CD4-positive, alpha-beta T cell treated with Interleukin-6 for 4 hours (primary cell): ENCODE measurements around the gene PPP4R3B.
"Not testable (repeated sequence)": the region's sequence is repeated elsewhere in the genome, so short reads cannot be mapped to it uniquely, and the experiment has no call there.

Experiments
- DNase-seq: peaks from one replicate; pipeline ENCODE4 v3.0.0-alpha.2; 2020; ENCODE audit warnings: mixed read lengths

PPP4R3B gene

DNA sequence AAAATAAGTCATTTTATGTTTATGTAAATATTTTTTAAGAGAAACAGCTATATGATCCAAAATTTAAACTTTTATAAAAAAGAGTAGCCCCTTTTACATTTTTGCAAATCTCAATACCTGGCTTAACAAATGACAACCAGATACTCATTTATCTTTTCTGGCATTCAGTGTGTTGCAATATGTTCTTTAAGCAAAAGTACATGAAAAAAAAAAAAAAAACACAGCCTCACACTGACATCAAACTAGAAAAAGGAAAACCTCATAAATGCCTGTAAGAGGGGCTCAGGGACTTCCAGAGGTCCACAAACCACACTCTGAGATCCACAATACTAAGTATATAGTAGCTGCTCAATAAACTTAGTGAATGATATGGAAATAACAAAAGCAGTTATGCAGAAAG, 21.9 kb downstream of the PPP4R3B start:
- DNase-seq, result no peak

DNA sequence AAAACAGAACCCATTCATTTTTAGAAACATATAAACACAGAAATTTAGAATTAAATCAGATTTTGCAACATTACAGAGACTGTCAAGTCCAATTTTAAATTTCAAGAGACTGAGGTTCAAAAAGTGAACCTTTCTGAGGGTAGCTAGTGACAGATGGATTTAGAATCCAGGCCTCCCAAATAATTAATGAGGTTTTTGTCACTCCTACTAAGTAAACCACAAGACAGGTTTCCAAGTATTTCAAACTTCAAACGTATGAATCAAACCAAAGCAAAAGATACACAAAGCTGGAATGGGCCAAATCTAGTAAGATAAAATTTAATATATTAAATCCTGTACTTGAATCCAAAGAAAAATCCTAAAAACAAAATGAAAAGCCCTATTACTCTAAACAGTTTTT, 25.3 kb downstream of the PPP4R3B start:
- DNase-seq, result no peak

DNA sequence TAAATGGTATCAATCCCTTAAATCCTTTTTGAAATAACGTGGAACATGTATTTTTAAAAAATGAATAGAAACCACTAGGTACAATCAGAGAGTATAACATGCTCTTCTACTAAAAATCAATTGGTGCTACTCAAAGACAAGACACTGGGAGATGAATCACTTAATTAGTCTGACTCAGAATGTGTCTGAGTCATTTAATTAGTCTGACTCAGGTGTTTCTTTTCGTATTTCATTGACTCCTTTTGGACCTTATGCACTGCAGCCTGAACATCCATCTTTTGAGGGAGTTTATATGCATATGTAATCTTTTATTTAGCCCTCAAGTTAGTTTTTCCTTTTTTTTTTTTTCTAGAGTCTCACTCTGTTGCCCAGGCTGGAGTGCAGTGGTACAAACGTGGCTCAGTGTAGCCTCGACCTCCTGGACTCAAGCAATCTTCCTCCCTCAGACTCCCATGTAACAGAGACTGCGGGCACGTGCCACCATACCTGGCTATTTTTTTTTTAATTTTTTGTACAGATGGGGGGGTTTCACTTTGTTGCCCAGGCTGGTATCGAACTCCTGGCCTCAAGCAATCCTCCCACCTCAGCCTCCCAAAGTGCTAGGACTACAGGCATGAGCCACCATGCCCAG, 26.5 kb downstream of the PPP4R3B start:
- no peak for DNase-seq

DNA sequence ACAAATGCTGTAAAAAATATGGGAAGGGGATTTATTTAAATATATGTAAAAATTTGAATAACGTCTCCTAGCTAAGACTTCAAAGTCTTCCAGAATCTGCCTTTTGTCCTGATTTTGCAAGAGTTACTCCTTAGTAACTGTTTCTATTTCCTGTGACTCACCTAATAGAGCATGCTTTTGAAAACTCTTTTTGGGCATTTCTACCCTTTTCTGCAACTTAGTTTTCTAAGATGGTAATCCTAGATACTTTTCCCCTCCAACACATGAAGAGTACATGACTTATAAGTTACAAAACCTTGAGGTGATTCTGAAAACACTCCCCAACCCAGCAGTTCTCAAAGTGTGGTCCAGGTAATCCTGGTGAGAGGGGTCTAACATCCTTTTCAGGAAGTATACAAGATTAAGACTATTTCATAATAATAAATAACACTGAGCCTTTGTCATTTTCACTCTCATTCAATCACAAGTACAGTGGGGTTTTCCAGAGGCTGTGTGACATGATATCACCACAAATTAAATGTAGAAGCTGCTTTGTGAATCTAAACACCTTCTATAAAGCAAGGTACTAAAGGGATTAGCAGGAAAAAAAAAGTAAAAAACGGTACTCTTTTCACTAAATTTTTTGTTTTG, 31.9 kb downstream of the PPP4R3B start:
- DNase-seq, result no peak

DNA sequence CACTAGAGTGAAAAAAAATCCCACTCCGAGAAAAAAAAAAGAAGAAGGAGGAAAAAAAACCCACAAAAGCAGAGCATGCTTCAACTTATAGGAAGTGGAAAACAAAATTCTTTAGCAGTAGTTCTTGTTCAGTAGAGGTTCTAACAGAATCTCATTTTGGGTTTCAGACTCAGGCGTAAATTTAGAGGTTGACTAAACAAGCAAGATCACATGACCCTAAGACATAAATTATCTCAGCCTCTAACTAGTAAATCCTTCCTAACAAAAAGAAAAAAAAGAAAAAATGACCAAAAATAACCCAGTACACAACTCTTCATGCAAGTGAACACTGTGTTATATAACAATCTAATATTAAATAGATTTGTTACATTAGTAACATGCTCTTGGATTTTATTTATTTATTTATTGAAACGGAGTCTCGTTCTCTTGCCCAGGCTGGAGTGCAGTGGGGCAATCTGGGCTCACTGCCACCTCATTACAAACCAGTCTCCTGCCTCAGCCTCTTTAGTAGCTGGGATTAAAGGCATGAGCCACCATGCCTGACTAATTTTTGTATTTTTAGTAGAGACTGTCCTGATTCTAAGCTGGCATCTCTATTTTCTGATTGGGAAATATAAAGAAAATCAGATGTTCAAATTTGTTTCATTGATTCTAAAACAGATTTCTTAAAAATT, 35.4 kb downstream of the PPP4R3B start:
- DNase-seq, result no peak

DNA sequence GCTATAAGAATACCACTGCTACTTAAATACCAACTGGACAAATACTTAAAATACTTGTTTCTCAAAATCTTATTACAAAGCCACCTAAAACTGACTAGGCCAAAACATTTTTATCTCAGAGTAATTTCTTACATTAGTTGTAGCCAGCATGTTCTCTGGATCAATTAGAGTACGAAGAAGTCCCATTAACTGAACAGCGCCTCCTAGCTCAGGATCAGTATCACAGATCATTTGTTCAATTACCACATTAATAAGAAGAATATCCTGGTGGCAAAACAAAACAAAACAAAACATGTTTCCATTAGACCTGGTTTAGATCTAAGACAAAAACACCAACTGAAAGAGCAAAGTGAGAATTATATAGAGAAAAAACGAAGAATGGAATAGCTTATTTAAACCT, 36.0 kb downstream of the PPP4R3B start:
- peak; percentile 17 for DNase-seq

DNA sequence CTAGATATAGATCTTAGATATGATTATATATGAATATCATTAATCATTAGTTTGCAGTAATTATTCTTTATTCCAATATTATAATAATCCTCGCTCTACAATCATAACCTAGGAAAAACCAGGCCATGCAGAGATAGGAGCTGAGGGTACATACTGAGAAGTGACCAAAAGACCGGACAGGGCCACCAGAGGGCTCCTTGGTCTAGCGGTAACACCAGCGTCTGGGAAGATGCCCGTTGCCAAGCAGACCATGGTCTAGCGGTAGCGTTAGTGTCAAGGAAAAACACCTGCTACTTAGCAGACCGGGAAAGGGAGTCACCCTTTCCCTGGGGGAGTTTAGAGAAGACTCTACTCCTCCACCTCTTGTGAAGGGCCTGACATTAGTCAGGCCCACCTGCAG, 48.4 kb downstream of the PPP4R3B start:
- not testable (repeated sequence) for DNase-seq

DNA sequence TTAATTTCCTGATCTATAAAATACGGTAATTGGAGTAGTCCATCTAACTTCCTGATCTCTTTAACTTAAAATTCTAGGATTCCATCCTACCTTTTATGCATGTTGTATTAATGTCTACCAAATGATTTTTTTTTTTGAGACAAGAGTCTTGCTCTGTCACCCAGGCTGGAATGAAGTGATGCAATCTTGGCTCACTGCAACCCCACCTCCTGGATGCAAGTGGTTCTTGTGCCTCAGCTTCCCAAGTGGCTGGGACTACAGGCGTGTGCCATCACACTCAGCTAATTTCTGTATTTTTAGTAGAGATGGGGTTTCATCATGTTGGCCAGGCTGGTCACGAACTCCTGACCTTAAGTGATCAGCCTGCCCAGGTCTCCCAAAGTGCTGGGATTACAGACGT, 50.1 kb downstream of the PPP4R3B start:
- DNase-seq, result no peak

DNA sequence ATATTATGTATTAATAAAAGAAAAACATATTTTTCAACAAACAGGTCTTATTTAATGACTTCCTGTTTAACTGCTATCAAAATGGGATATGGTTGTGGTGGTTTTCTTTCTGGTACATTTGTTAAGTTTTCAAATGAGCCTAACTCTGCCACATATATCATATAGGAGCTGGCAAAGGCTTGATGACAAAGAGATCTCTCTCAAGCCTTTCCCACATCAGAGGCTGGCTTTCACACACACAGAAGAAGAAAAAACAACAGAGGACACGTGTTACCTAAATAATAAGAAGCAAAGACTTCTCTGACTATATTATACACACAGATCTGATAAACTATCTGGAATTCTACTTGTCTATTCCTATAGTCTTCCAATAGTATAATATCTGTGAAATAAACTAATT, 51.8 kb downstream of the PPP4R3B start:
- peak; percentile 23 for DNase-seq

DNA sequence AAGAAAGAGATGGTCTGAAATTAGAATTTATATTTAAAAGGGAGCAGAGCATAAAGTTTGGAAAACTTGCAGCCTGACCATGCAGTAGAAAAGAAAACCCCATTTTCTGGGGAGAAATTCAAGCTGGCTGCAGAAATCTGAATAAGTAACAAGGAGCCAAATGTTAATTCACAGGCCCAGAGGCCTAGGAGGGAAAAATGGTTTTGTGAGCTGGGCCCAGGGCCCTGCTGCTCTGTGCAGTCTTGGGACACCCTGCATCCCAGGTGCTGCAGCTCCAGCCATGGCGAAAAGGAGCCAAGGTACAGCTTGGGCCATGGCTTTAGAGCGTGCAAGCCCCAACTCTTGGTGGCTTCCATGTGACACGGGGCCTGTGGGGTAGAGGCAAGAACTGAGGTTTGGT, 56.6 kb downstream of the PPP4R3B start:
- no peak for DNase-seq

DNA sequence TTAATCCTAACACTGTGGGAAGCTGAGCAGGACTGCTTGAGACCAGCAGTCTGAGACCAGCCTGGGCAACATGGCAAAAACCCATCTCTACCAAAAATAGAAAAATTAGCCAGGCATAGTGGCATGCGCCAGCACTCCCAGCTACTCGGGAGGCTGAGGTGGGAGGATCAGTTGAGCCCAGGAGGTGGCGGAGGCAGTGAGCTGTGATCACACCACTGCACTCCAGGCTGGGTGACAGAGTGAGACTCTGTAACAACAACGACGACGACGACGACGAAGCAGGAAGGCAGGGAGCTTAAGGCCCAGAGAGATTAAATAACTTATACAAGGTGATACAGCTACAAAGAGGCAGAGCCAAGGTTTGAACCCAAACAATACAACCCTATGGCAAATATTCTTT, 60.6 kb downstream of the PPP4R3B start:
- no peak for DNase-seq

DNA sequence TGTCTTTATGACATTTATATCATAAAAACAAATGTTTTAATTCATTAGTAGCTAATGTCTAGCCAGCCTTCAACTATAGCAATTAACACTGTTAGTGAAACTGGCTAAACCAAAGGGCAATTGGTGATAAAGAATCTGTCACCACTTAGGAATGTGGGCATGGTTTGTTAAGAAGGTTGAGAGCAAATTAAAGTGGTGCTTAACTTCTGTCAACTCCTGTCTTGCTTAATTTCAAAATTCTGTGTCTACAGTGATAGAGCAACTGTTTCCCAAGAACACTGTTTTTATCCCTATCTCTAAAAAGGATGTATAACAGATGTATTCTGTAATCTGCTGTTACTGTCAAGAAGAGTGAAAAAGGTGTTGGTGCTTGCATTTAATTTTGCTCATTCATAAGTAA, 61.4 kb downstream of the PPP4R3B start:
- DNase-seq, result no peak

DNA sequence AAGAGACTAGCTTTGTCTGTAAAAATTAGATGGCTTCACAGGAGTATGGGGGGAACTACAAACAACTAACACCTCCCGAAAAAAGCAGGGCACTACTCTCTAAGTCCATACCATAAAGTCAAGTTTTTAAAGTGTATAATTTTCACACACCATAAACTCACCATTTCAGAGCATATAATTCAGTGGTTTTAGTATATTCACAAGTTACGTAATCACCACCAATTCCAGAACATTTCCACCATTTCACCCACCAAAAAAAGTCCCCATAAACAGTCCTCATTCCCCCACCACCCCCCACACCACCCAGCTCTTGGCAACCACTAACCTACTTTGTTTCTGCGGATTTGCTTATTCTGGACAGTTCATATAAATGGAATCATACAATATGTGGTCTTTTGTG, 64.1 kb downstream of the PPP4R3B start:
- no peak for DNase-seq

DNA sequence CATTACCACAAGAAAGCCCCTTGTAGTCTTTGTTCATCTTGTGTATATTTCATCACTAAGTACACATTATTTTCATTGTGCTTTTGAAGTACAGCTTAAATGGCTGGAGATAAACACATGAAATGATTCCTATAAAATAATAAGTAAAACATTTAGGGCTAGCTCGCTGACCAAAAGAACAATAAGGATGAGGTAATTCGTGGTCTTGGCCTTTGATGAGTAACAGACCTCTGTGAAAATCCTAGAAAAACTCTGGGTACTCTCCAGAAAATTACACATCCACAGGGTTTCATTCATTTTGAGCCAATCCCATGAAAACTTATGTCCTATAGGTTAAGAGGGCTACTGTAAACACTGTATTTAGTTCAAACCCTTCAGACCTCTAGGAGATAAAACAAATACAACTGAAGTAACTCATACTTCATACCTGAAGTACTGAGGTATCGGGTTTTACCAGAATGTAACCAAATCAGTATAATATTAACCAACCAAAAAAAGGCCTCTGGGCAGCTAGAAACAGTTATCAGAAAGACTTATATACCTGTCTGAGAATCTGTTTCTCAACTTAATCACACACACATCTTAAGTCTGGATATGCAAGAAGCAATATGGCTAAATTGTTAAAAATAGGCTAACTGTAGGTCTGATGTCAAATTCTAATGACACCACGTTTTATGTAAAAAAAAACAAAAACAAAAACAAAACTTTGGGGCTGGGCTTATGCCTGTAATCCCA, 66.9 kb downstream of the PPP4R3B start:
- DNase-seq, result no peak

DNA sequence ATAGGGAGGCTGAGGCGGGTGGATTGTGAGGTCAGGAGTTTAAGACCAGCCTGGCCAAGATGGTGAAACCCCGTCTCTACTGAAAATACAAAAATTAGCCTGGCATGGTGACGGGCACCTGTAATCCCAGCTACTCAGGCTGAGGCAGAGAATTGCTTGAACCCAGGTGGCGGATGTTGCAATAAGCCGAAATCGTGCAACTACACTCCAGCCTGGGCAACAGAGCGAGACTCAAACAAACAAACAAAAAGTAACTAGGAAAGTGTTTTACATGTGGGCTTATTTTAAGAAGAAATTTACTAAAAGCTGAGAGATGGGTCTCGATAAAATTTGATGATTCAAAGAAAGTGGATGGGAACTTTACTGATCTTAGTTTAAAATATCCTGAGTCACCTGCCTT, 69.7 kb downstream of the PPP4R3B start:
- not testable (repeated sequence) for DNase-seq

DNA sequence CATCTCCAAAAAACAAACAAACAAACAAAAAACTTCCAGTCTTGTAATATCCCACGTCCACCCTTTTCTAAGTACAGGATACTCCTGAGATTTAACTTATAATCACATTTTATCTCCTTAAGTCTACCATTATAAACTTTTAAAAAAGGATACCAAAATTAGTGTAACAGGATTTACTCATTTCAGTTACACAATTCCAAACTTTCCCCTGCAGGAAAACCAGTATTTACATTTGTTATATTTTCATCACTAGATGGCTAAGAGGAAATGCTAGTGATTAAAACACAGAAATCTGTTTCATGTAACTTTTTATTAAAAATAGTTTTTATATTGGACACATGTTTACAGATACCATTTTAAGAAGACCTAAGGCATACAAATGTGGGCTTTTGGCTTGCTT, 70.4 kb downstream of the PPP4R3B start:
- DNase-seq, result no peak

DNA sequence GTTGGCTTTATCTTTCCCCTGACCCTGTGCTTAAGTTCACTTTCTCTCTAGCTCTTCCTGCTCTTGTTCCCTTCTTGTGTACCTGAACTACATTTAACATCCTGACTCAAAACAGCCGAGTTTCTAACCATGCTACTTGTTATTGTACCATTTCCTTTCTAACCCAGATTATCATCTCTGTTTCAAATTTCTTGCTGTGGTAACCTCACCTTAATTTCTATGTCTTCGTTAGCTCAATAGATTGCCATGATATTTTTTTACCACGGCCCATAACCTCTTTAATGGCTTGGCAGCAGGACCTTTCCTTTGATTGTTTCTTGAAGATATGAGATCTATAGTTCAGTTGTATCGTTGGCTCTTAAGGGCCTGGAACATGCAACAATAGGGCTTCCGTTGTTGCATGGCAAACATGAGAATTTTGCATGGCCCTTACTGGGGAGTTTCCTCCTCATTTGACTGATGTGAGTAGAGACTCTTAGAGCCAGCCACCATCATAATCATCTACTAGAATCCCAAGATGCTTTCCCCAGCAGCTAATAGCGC, 86.8 kb downstream of the PPP4R3B start:
- DNase-seq, result no peak

DNA sequence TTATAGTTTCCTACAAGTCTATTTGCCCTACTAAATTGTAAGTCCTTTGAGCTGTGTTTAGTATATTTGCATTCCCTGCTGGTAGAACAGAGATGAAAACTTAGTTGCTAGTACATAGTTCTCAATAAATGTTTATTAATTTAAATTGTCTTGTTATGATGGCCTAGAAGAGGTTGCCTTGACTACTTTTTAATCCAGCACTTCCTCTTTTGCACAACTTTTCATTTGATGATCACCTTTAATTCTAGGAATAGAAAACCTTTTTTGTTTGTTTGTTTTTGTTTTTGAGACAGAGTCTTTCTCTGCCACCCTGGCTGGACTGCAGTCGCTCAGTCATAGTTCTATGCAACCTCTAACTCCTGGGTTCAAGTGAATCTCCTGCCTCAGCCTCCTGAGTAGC, 91.2 kb downstream of the PPP4R3B start:
- DNase-seq, result no peak

DNA sequence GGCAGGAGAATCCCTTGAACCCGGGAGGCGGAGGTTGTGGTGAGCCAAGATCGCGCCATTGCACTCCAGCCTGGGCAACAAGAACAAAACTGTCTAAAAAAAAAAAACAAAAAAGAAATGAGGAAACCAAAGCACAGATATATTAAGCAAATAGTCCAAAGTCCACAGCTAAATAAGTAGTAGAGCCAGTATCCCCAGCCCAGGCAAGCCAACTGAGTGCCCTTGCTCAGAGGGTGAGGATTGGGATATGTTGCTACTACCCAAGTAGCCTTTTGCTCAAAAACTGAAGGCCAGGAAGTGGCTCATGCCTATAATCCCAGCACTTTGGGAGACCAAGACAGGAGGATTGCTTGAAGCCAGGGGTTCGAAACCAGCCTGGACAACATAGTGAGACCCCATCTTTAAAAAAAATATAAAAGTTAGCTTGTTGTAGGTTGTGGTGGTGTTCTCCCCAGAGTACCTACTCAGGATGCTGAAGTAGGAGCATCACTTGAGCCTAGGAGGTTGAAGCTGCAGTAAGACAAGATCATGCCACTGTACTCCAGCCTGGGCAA, 92.5 kb downstream of the PPP4R3B start:
- no peak for DNase-seq

DNA sequence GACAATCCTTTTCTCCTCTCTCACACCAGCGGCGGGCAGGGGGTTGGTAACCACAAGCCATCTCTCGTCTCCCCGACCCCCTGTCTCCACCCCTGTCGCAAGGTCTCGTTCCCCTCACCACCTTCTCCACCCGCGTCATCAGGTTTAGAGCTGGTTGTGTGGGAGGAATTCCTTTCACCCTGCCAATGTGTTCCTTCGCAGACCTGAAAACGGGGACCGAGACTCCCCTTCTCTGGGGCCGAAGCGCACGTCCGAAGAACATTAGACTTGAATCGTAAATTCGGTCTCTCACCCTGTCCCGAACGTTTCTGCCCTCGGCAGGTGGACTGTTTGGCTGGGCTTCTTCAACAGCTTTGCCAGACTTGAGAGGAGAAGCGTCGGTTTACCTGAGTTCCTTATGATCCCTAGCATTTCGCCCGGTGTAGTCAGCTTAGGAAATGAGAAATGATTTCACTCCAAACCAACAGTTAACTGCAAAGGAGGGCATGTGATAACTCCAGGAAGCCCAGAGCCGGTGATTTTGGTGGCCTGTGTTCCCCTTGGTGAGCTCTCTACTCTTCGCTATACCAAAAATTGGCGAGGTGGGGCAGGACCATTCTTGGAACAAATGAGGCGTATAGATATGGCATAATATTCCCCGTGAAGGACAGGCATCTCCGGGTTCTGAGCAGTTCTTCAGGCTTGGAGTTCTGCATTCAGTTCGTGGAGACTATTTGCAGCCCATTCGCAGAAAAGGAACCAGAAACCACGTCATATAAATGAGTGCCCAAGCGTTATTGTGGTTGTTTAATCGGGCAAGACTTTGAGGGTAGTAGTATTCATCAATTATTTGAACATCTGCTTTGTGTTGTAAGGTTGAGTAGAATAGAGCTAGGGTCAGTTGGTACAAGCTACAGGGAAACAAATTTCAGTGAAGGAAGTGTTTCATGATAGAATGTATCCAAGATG, 97.2 kb downstream of the PPP4R3B start:
- DNase-seq, result peak; percentile 42

DNA sequence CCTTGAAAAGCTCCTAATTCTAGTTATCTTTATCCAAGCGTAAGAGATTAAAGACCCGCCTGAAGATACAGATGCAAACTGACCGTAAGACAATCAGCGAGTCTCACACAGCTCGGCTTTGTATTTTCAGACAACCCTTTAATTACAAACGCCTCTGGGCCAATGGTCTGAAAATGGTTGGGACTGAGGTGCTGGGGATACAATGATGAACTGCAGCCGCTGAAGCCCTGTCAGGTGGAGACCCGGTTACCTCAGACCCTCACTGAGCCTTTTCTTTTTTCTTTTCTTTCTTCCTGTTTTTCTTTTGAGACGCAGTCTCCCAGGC, 98.6 kb downstream of the PPP4R3B start:
- DNase-seq, result no peak

DNA sequence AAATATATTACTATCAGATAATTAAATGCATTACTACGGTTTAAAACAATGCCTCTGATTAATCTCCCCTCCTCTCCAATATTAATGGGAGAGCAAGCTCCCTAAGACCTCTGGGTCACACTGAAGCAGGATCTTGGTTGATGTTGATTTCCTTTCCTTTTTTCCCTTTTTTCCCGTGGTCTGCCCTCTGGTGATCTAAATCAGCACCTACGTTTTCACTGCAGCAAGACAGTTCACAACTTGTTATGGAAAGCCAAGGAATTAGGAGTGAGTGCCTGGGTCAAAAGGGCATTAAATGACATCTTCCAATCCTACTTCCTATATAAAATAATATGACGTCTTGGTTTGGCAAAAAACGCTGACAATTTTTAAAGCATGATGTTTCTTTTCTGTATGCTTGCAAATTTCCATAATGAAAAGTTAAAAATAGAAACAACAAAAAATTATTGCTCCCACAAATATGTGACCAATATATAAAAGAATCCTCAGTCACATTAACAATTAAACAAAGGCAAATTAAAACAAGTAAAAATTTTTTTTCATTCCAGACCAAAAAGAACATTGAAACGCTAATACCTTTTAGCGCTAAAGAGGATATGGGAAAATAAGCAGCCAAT, 105.8 kb downstream of the PPP4R3B start:
- no peak for DNase-seq
